SK-N-MC (cell line): Measurements from ENCODE around the gene CASP1.
"Not testable (repeated sequence)": the region's sequence is repeated elsewhere in the genome, so short reads cannot be mapped to it uniquely, and the experiment has no call there.

Experiments used
- EZH2 ChIP-seq: fragments of 200-600 bp; sonication (generic); IDR thresholded peaks from one replicate; pipeline ENCODE4 v1.6.1; 2017; ENCODE audit warnings: antibody characterized with exemption
- FOXP2 ChIP-seq: optimal IDR thresholded peaks from 2 replicates; pipeline ENCODE3; 2011; ENCODE audit warnings: mild to moderate bottlenecking, moderate library complexity; ENCODE audit not compliant: insufficient read depth; ENCODE audit errors: extremely low read length, control extremely low read depth
- POLR2AphosphoS5 ChIP-seq: IDR thresholded peaks from 2 replicates; pipeline ENCODE4 v1.6.1; 2012; ENCODE audit warnings: mild to moderate bottlenecking, low read depth, low read length, borderline replicate concordance

DNA sequence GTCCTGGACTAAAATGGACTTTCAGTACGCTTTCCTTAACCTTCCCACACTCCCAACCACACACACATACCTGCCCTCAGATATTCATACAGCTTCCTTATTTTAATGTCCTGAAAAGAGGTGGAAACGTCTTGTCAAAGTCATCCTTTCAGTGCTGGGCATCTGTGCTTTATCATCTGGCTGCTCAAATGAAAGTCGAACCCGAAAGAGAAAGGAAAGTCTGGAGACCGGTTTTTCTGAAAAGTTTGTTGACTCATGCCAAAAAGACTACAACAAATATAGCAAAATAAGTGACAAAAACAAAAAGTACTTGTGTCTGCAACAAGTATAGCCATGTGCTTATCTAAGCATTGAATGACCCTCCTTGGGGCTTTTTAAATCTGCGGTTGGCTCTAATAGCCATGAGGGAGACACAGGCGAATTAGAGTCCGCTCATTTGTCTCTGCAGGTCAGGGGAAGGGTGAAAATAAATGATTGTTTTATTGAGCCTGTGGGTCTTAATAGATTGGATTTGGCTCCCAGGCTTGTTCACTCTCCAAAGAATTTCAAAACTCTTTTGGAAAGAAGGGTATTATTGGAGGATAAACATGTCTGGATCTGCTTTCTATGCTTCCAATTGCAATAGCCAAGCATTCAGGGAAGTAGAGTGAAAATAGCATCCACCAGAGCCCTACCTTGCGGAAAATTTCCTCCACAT lies 28.4 kb upstream of the CASP1 start:
- not testable (repeated sequence) for TF ChIP-seq POLR2AphosphoS5, EZH2, FOXP2
